HepG2 (cell line): Measurements from ENCODE around the gene CNNM1. TPM values are rescaled to one million over a fixed set of nuclear protein-coding genes. Genes with fewer than 3 reads are reported as not detected.

Source experiments
- AGO1 ChIP-seq: fragments of 200-400 bp; formaldehyde crosslinking; IDR thresholded peaks from 2 replicates; pipeline ENCODE4 v1.6.1; 2017; ENCODE audit warnings: mild to moderate bottlenecking, low read depth, low read length, moderate library complexity; ENCODE audit not compliant: poor library complexity, severe bottlenecking
- CBX5 ChIP-seq: sonication (generic); formaldehyde crosslinking; IDR thresholded peaks from 2 replicates; pipeline ENCODE4 v1.4.0; 2020; ENCODE audit warnings: missing genetic modification reagents, borderline replicate concordance
- CC2D1A ChIP-seq: sonication (generic); formaldehyde crosslinking; IDR thresholded peaks from 2 replicates; pipeline ENCODE4 v1.8.1; 2023; ENCODE audit warnings: mild to moderate bottlenecking, missing genetic modification reagents
- ETV5 ChIP-seq: IDR thresholded peaks from 2 replicates; pipeline ENCODE4 v1.6.1; 2018; ENCODE audit warnings: missing biosample characterization, missing genetic modification reagents, inconsistent platforms, borderline replicate concordance
- HNF1B ChIP-seq: sonication (generic); formaldehyde crosslinking; IDR thresholded peaks from 2 replicates; pipeline ENCODE4 v1.5.1; 2020; ENCODE audit warnings: mild to moderate bottlenecking, moderate library complexity, missing genetic modification reagents
- HNF4A ChIP-seq: sonication (generic); formaldehyde crosslinking; IDR thresholded peaks from 2 replicates; pipeline ENCODE4 v1.4.0; 2020; ENCODE audit warnings: missing genetic modification reagents
- HOXA9 ChIP-seq: sonication (generic); formaldehyde crosslinking; IDR thresholded peaks from 2 replicates; pipeline ENCODE4 v1.8.1; 2022; ENCODE audit warnings: missing genetic modification reagents, mild to moderate bottlenecking, moderate library complexity, borderline replicate concordance
- JUNB ChIP-seq: sonication (generic); formaldehyde crosslinking; IDR thresholded peaks from 2 replicates; pipeline ENCODE4 v1.8.0; 2022; ENCODE audit warnings: missing genetic modification reagents, mild to moderate bottlenecking, borderline replicate concordance
- TBX3 ChIP-seq: fragments of 450-650 bp; IDR thresholded peaks from 2 replicates; pipeline ENCODE4 v1.6.1; 2017; ENCODE audit warnings: antibody characterized with exemption, mild to moderate bottlenecking, inconsistent platforms, borderline replicate concordance
- XBP1 ChIP-seq: sonication (generic); formaldehyde crosslinking; IDR thresholded peaks from 2 replicates; pipeline ENCODE4 v1.5.0; 2020; ENCODE audit warnings: missing genetic modification reagents
- ZBTB3 ChIP-seq: sonication (generic); formaldehyde crosslinking; IDR thresholded peaks from 2 replicates; pipeline ENCODE4 v1.4.0; 2020; ENCODE audit warnings: low read depth, mild to moderate bottlenecking, moderate library complexity, missing genetic modification reagents, borderline replicate concordance
- ZKSCAN8 ChIP-seq: IDR thresholded peaks from 2 replicates; pipeline ENCODE4 v1.6.1; 2016; ENCODE audit warnings: borderline replicate concordance, missing genetic modification reagents, missing compliant biosample characterization
- ZNF256 ChIP-seq: sonication (generic); formaldehyde crosslinking; conservative IDR thresholded peaks from 2 replicates; pipeline ENCODE4 v1.4.0; 2020; ENCODE audit warnings: missing genetic modification reagents
- ZNF3 ChIP-seq: IDR thresholded peaks from 2 replicates; pipeline ENCODE4 v1.7.0; 2017; ENCODE audit warnings: inconsistent platforms
- ZNF556 ChIP-seq: sonication (generic); formaldehyde crosslinking; IDR thresholded peaks from 2 replicates; pipeline ENCODE4 v1.4.0; 2020; ENCODE audit warnings: mild to moderate bottlenecking, missing genetic modification reagents, borderline replicate concordance
- ZNF629 ChIP-seq: sonication (generic); formaldehyde crosslinking; conservative IDR thresholded peaks from 2 replicates; pipeline ENCODE4 v1.5.0; 2020; ENCODE audit warnings: missing genetic modification reagents
- polyA plus RNA-seq, 8 experiments: library from polyadenylated mRNA; depleted of rRNA in 3 of 8; stranded (reverse) in 7 of 8; unstranded in 1 of 8; fragments of >200 nt; fragmentation: Illumina TruSeq in 4 of 8; extraction: Trizol in 4 of 8; gene quantifications; 2 replicates each; pipeline versions ENCODE4 v1.2.1 to v1.2.3, GENCODE V29; 2011 to 2016; ENCODE audit warnings: low read depth in 4 of 8, missing spikeins in 1 of 8, mixed read lengths in 1 of 8; ENCODE audit not compliant: insufficient read depth in 1 of 8
- total RNA-seq, 5 experiments: library from RNA; depleted of rRNA; stranded (reverse); fragments of >200 nt; fragmentation: Illumina TruSeq; extraction: Trizol; gene quantifications; 2 replicates each; pipeline ENCODE4 v1.2.3, GENCODE V29; 2016; ENCODE audit warnings: low read depth in 1 of 5
- TF ChIP-seq, protein P1 (sequence below): sonication (generic); formaldehyde crosslinking; IDR thresholded peaks from 2 replicates; pipeline ENCODE4 v1.5.0; 2020; ENCODE audit warnings: mild to moderate bottlenecking, missing genetic modification reagents
- TF ChIP-seq, protein P2 (sequence below): IDR thresholded peaks from 2 replicates; pipeline ENCODE4 v1.6.1; 2016; ENCODE audit warnings: low read depth, missing genetic modification reagents, missing compliant biosample characterization
- TF ChIP-seq, protein P3 (sequence below): IDR thresholded peaks from 2 replicates; pipeline ENCODE4 v1.6.1; 2016

Gene CNNM1
- total and polyA plus RNA-seq, 2 of the 13 experiments (the other 11 are each of a cell fraction or from before 2014, with no cell fraction given) = 4.3 to 9.6 TPM

DNA sequence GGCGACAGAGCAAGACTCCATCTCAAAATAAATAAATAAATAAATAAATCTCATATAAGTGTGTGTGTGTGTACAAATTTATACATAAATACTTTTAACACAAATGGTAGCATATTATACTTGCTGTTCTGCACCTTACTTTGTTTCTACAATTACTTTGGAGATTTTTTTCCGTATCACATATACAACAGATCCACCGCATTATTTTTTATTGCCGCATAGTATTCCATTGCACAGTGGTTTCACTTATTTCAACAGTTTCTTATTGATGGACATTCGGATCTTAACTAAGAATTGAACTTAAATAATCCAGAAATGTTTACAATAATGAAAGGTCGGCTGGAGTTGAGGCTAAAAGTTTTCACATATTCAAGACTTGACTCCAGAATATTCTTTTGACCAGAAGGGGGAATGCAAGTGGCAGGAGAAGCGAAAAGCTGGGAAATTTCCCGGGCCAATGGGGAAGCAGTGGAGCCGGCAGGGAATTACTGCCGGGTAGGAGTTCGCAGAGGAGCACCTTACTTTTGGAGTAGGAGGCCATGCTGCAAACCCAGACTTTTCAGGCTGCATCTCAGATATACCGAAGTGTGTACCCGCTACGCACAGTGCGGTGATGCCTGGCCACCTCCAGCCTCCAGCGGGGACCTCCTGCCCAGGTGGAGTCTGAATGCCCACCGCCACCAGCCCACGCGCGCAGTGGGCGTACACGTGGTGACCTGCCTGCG is 415 bp upstream of the CNNM1 start (continued):
- TF ChIP-seq ZNF256 (CRISPR knock-in tag) = no peak
- 0 out of 2 replicates have a peak, but pooled peaks have one; percentile 11 for TF ChIP-seq HNF4A
- TF ChIP-seq TBX3 = no peak
- no peak for TF ChIP-seq ETV5 (CRISPR knock-in tag)
- TF ChIP-seq CC2D1A (CRISPR knock-in tag) = no peak
- no peak for TF ChIP-seq HNF1B (CRISPR knock-in tag)
- TF ChIP-seq ZBTB3 (CRISPR knock-in tag) = 0 out of 2 replicates have a peak, but pooled peaks have one; percentile 34
- no peak for TF ChIP-seq ZNF3 (CRISPR knock-in tag)
- no peak for TF ChIP-seq JUNB (CRISPR knock-in tag)
- TF ChIP-seq, protein P1, sequence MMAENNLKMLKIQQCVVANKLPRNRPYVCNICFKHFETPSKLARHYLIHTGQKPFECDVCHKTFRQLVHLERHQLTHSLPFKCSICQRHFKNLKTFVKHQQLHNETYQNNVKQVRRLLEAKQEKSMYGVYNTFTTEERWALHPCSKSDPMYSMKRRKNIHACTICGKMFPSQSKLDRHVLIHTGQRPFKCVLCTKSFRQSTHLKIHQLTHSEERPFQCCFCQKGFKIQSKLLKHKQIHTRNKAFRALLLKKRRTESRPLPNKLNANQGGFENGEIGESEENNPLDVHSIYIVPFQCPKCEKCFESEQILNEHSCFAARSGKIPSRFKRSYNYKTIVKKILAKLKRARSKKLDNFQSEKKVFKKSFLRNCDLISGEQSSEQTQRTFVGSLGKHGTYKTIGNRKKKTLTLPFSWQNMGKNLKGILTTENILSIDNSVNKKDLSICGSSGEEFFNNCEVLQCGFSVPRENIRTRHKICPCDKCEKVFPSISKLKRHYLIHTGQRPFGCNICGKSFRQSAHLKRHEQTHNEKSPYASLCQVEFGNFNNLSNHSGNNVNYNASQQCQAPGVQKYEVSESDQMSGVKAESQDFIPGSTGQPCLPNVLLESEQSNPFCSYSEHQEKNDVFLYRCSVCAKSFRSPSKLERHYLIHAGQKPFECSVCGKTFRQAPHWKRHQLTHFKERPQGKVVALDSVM = peak; percentile 45
- no peak for TF ChIP-seq CBX5 (CRISPR knock-in tag)
- no peak for TF ChIP-seq ZNF629 (CRISPR knock-in tag)
- TF ChIP-seq HOXA9 (CRISPR knock-in tag) = no peak
- TF ChIP-seq ZNF556 (CRISPR knock-in tag) = no peak
- TF ChIP-seq XBP1 (CRISPR knock-in tag) = no peak
- peak; percentile 47 for TF ChIP-seq AGO1
- TF ChIP-seq ZKSCAN8 (CRISPR knock-in tag) = no peak
- TF ChIP-seq, protein P2, sequence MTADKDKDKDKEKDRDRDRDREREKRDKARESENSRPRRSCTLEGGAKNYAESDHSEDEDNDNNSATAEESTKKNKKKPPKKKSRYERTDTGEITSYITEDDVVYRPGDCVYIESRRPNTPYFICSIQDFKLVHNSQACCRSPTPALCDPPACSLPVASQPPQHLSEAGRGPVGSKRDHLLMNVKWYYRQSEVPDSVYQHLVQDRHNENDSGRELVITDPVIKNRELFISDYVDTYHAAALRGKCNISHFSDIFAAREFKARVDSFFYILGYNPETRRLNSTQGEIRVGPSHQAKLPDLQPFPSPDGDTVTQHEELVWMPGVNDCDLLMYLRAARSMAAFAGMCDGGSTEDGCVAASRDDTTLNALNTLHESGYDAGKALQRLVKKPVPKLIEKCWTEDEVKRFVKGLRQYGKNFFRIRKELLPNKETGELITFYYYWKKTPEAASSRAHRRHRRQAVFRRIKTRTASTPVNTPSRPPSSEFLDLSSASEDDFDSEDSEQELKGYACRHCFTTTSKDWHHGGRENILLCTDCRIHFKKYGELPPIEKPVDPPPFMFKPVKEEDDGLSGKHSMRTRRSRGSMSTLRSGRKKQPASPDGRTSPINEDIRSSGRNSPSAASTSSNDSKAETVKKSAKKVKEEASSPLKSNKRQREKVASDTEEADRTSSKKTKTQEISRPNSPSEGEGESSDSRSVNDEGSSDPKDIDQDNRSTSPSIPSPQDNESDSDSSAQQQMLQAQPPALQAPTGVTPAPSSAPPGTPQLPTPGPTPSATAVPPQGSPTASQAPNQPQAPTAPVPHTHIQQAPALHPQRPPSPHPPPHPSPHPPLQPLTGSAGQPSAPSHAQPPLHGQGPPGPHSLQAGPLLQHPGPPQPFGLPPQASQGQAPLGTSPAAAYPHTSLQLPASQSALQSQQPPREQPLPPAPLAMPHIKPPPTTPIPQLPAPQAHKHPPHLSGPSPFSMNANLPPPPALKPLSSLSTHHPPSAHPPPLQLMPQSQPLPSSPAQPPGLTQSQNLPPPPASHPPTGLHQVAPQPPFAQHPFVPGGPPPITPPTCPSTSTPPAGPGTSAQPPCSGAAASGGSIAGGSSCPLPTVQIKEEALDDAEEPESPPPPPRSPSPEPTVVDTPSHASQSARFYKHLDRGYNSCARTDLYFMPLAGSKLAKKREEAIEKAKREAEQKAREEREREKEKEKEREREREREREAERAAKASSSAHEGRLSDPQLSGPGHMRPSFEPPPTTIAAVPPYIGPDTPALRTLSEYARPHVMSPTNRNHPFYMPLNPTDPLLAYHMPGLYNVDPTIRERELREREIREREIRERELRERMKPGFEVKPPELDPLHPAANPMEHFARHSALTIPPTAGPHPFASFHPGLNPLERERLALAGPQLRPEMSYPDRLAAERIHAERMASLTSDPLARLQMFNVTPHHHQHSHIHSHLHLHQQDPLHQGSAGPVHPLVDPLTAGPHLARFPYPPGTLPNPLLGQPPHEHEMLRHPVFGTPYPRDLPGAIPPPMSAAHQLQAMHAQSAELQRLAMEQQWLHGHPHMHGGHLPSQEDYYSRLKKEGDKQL (CRISPR knock-in tag) = no peak
- TF ChIP-seq, protein P3, sequence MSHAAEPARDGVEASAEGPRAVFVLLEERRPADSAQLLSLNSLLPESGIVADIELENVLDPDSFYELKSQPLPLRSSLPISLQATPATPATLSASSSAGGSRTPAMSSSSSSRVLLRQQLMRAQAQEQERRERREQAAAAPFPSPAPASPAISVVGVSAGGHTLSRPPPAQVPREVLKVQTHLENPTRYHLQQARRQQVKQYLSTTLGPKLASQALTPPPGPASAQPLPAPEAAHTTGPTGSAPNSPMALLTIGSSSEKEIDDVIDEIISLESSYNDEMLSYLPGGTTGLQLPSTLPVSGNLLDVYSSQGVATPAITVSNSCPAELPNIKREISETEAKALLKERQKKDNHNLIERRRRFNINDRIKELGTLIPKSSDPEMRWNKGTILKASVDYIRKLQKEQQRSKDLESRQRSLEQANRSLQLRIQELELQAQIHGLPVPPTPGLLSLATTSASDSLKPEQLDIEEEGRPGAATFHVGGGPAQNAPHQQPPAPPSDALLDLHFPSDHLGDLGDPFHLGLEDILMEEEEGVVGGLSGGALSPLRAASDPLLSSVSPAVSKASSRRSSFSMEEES (CRISPR knock-in tag) = no peak
